ENCODE results near the gene MYL11. TPM values are rescaled to one million over a fixed set of nuclear protein-coding genes. Genes with fewer than 3 reads are reported as not detected.

The MYL11 gene

Small RNA genes within 50 kb of the gene (small RNA-seq; reads per million reads assigned to genes)
- gene RF00406 (ENCODE audit: low read depth): not detected
